Urothelium cell line (cell line): ENCODE results near the gene EPGN.

Experiments used
- DNase-seq: peaks from one replicate; pipeline ENCODE4 v3.0.0; 2011; ENCODE audit warnings: low spot score, mixed read lengths
- FAIRE-seq: peaks from 2 replicates; lab custom pipeline; 2011; peaks lifted over from hg19 to GRCh38; lab: Jason Lieb, UNC

EPGN gene

DNA sequence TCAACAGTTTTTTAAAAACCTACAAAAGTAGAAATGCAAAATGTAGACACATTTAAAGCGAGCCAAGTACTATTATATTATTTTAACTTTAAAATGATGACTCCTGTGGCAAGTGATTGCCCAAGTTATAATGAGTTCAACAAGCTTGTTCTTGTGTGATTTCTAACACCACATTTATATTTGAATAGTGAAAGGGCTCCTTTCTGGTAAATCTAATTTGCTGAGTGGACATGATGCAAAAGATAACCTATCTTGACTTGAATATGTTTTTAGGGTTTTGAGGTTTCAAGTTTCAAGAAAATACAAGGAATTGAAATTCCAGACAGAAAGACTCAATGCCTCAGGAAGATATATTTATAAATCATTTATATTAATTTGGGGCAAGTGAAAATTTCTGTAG is 1.1 kb upstream of the EPGN start:
- no peak for FAIRE-seq
- no peak for DNase-seq

DNA sequence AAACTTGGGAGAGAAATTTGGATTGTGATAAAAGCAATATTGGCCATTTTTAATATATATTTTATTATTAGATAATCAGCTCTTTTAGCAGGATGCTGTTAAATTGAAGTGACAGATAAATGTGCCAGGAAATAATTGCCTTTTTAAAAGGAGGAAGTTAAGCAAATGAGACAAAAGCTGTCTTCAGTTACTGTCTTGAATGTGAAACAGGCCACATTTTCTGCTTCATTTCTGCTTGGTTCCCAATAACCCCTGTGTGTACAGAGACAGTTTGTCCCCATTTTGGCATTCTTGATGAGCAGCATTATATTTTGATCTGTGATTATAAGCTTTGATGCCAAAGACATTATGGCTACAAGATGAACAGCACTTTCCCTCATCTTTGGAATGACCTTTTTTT is 953 bp downstream of the EPGN start:
- DNase-seq = no peak
- no peak for FAIRE-seq

DNA sequence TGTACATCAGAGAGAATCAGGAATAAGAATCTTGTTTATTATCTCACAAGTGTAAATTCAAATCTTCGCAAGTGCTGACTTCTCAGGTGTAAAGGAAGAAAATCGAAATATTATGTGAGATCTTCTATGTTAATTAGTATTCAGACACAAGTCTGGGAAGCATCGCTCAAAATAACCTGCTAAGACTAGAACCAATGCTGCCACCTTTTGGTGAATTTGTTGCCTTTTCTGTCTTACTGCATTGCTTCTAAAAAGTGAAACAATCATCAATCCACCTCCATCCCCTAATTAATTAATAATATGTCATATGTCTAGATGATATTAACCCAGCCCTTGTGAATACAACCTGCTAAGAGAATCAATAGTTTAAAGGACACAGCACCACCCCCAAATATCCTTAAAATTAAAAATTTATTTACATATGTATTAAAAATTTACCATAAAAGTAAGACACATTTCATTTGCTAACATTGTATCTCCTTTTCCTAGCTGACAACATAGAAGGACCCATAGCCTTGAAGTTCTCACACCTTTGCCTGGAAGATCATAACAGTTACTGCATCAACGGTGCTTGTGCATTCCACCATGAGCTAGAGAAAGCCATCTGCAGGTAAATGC is 3.5 kb downstream of the EPGN start:
- peak; percentile 78 for FAIRE-seq

DNA sequence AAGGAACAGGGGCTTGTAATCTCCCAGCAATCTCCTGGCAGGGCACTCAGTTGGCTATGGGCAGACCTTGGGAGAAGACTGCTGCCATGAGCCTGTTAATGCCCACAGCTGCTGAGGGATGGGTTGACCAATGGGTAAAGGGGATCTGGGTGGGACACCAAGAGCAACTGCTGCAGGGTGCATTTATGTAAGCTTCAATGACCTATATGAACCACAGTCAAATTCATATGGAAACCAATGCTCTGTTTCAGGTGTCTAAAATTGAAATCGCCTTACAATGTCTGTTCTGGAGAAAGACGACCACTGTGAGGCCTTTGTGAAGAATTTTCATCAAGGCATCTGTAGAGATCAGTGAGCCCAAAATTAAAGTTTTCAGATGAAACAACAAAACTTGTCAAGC is 6.1 kb downstream of the EPGN start:
- FAIRE-seq = no peak
- no peak for DNase-seq

More for the DNA sequence above, 3.5 kb downstream of the EPGN start:
- peak; percentile 28 for DNase-seq

DNA sequence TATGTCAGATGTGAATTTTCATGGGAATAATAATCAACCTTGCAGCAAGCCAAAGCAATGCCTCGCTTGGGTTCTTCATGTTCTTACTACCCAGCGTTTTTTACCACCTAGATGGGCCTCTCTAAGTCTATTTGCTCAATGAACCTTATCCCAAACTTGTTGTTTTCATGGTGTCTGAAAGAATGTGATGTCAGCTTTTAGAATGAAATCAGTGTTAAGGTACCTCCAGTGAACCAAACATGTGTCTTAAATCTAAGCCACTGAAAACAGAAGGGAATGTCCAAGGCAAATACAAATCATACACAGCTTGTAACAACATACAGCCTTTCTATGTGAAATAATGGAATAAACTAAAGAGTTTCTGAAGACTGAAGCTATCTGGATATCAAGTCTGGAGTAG is 6.7 kb downstream of the EPGN start:
- FAIRE-seq = peak; percentile 5
- no peak for DNase-seq

DNA sequence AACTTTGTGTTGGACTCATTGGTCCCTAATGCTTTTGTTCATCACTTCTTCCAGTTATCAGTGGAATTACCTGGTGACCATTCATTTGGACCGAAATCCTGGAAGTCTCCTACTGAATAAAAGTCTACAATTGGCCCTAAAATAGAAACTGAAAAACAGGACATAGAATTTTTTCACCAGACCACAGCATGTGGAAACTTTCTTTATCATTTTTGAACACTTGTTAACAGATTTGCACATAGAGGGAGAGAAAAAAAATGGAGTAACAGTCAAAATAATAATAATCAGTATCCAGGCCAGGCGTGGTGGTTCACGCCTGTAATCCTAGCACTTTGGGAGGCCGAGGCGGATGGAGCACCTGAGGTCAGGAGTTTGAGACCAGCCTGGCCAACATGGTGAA is 7.1 kb downstream of the EPGN start:
- FAIRE-seq (no peak), DNase-seq (no peak)

DNA sequence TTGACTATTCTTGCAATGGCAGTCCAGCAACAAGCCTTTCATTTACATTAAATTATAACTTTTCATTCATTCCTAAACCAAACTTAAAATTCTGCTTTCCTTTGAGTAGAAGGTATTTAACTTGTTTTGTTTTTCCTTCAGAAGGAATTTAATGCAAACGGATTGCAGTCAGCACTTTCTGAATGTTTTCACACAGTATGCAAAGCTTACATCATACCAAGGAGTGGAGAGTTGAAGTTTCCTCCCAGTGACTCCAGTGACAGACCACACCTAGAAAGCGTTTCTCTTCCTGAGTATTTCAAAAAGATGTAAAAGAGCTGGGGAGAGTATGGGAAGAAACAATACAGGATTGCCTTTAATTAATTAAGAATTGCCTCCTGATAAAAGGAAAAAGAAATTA is 8.1 kb downstream of the EPGN start:
- no peak for FAIRE-seq

DNA sequence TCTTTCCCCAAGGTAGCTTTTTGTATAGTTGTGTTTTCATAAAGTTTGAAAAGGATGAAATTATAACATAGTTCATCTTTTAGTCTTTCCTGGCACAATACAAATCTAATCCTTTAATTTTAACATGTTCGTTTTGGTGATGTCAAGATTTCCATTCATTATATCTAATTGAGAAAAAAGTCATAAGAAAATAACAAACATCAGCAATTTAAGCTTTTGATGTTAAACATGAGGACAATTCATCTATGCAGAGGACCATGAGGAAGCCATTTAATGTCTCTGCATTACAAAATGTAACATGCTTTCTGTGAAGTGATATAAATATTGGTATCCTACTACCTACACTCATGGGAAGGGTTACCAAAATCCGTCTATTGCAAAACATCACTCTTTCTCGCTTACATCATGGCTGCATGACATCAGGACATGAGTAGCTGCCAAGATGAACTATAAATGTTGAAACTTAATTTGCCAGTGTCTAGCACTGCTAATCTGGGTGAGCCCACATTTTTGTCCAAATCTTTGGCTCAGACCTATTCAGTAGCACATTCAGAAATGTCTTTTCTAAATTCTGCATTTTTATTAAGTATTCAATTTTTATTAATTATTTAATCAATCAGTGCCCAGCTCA is 9.5 kb downstream of the EPGN start:
- FAIRE-seq = no peak
- DNase-seq = no peak

More for the DNA sequence above, 8.1 kb downstream of the EPGN start:
- no peak for DNase-seq

DNA sequence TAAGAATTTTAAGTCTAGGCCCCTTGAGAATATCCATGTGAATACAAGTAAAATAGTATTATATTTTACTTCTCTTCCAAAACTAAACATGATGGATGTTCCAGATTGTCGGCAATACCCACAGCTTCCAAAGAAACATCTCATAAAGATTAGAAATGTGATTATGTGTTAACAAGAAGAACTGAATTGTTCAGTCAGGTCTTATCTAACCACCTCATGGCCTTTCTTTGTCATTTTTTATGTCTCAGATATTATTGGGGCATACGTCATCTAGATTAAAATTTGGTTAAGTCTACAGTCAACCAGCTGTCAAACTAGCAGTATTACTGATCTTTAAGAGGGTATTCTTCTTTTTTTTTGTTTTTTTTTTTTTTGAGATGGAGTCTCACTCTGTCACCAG is 10.0 kb downstream of the EPGN start:
- FAIRE-seq (no peak), DNase-seq (no peak)

DNA sequence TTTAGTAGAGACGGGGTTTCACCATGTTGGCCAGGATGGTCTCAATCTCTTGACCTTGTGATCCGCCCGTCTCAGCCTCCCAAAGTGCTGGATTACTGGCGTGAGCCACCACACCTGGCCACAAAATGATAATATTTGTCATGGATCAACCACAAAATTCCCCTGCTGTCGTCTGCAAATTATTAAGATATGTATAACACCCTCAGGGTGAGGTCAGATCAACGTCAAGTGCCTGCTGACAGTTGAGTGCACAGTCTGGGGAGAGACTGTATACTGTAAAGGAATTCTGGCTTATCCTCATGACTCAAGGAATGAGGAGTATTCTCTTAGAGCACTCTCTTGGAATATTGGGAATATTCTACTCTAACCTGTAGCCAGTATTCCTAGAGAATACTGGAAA is 11.2 kb downstream of the EPGN start:
- no peak for DNase-seq
- peak; percentile 40 for FAIRE-seq

DNA sequence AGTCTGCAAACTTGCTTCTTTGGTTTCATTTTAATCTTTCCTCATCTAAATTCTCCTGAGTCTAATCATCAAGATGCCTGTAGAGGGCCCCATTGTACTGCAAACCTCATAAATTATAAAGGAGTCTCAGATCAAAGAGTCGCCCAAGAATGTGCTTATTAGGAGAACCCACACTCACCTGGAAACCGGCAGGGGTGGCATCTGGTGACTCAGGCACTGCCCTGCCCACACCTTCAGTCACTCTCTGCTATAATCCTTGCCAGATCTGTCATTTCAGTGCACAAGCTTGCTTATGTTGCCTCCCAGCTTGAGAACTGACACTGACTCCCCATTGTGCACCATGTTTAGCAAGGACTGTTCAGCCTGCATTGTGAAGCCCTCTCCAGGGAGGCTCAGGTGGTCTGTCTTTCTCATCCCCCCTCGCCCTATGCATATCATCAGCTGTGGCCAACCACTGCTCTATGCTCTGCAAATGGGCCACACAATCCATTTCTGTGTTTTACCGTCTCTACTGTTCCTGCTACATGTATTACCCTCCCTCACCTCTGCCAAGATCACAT is 12.4 kb downstream of the EPGN start:
- FAIRE-seq (peak; percentile 72), DNase-seq (peak; percentile 77)

DNA sequence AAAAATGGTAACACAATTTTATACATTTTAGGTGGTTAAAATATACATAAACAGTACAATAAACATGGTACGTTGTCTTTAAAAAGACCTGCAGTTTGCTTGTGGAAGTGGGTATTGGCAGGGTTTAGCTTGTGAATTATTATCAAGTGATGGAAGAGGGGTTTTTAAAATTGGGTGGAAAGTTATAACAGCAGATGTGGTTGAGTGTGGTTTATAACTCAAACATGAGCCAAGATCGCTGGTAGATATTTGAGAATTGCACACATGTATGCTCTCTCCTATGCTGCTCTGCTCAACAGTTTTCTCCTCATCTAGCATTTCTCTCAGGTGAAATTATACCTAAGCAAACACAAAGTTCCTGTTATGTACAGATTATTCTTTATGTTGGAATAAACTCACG is 14.0 kb downstream of the EPGN start:
- FAIRE-seq = no peak

DNA sequence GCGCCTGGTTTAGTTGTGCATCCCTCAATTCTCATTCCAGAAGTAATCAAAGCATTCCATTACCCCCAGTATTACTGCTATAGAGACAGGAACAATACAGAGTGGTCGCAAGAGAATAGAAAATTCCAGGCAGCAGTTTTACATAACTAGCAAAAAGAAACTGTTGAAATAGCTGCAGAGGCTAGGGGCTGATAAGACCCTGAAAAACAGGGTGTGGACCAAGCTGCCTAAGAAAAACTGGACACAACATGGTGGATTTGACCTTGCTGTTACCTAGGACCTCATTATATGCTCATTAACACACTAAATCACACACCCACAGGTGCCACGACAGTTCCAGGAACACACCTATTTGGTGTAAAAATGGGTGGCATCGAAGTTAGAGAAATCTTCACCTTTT is 15.4 kb downstream of the EPGN start:
- DNase-seq = no peak
- no peak for FAIRE-seq

More for the DNA sequence above, 14.0 kb downstream of the EPGN start:
- no peak for DNase-seq

DNA sequence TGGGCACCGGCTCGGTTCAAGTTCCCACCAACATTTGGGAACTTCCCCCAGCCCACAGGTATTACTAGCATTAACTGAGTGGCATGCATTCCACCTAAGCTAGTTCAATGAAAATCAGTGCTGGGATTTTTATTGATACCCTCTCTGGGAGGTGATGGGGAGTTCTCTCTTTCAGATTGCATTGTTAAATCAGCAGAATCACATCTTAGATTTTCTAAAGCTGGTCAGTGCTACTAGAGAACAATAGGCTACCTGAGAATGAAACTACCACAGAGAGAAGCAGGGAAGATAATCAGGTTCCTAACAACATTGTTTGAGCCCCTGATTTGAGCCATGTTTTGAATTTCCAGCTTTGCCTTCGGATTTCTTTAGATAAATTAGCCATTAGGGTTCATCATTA is 16.0 kb downstream of the EPGN start:
- no peak for DNase-seq
- no peak for FAIRE-seq

DNA sequence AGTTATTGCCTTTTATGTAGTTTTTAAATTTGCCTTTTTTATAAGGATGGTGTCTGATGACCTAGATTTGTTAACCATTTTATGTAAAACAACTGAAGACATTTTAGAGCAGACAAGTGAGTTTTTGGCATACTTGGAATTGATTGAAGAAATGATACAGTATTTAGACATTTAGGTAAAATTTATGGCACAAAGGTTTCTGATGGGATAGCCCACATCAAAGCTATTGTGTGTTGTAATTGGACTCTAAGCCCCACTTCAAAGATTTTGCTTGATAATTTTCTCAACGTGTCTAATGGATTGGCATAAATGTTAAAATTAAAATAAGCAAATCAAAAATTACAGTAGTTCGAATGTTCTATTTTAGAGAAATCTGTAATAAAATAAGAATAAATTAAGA is 17.6 kb downstream of the EPGN start:
- DNase-seq (no peak), FAIRE-seq (no peak)

DNA sequence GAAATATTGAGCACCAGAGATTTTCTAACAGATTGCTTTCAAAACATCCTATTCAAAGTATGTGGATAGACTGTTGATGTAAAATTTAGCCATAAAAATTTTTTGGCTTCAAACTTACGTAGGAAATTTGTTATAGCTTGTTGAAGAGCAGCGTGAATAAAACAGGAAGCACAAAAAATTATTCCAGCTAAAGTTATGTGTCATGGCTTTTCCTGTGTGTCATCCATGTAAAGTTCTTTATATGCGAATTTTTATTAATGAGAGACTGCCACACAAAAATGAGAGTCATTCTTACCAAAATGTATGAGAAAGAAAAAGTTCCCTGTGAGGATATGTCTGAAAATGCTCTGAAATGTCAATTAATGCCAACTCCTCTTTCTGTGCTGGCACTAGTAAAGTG is 19.5 kb downstream of the EPGN start:
- FAIRE-seq (no peak), DNase-seq (no peak)

DNA sequence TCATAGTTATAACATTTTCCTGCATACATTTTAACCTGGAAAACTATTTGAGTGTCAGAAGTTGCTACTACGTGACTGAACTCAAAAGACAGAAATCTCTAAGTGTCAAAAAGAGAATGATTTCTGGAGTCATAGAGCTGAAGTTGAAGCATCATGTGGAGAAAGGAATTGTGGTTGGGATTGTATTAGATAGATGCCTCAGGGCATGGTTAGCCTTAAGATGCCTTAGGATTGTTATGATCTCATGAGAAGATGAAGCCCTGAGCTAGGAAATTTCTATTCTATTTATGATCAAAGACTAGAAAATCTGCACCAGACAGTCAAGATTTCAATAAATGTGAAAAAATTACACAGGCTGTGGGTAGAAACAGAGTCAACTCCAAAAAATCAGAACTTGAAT is 20.2 kb downstream of the EPGN start:
- FAIRE-seq (no peak), DNase-seq (no peak)

DNA sequence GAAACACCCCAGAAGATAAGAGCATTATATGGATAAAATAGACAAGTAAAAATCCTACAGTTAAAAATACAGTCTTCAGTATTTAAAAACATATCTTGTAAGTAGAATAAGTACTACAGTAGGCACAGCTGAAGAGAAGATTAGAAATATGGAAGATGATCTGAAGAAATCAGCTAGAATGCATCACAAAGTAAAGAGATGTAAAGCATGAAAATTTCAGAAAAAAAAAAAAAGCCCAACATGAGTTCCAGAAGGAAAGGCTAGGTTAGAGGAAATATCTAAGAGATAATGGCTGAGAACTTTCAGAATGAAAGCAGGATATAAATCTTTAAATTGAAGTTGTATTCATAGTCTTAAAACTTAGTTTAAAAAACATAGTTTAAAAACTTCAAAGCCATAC is 21.0 kb downstream of the EPGN start:
- FAIRE-seq (no peak), DNase-seq (no peak)

DNA sequence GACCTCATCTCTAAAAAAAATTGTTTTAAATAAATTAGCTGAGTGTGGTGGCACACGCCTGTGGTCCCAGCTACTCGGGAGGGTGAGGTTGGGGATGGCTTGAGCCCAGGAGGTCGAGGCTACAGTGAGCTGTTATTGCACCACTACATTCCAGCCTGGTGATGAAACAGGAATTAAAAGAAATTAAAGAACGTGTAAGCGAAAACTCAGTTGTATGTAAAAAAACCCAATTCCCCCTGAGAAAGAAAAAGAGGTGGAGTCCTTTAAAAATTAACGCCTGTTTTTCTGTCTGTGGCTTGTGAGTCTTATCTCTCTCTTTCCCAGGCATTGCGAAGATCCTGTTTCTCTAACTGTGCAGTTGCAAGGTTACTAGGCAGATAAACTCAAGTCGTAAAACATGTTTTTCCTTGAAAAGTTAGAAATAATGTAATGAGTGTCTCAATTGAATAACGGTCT is 22.1 kb downstream of the EPGN start:
- DNase-seq = no peak

DNA sequence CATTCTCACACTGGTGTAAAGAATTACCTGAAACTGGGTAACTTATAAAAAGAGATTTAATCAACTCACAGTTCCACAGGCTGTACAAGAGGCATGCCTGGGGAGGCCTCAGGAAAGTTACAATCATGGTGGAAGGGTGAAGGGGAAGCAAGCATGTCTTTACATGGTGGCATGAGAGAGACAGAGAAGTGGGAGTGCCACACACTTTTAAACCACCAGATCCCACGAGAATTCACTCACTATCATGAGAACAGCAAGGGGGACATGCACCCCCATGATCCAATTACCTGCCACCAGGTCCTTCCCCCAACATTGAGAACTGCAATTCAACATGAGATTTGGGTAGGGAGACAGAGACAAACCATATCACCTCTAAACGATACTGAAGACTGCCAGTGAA is 23.0 kb downstream of the EPGN start:
- no peak for DNase-seq
- no peak for FAIRE-seq

More for the DNA sequence above, 22.1 kb downstream of the EPGN start:
- FAIRE-seq = no peak

DNA sequence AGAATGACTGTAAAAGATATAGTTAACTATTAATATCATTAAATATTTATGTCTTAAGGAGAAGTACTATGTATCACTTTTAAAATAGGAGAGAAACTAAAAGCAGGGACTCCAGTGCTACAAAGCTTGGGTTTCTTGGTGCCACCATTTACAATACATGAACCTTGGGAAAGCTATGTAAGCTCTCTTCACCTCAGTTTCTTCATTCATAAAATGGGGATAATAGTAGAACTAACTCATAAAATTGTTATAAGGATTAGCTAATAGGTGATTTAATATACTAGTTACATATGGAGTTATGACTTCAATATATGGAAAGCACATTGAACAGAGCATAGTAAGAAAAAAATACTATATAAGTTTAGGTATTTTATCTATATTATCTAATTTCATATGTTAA is 23.7 kb downstream of the EPGN start:
- no peak for FAIRE-seq
- no peak for DNase-seq

DNA sequence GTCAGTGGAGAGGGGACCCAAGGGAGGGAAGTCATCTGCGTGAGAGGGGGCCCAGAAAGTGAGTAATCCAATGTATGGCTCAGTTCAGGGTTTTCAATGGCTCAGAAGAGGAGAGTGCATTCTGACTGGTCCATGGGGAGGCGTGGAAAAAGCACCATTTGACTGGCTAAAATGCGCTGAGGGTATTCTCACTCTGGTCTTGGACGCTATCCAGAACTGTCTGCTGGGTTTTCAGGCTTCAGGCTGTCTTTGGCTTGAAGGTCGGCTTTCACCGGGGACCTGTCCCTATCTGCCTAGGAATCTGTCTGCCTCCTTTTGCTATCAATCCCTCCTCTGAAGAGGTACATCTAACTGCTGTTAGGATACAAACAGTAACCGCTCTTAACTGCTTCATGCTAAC is 26.4 kb downstream of the EPGN start:
- FAIRE-seq = no peak

More for the DNA sequence above, 26.4 kb downstream of the EPGN start:
- no peak for DNase-seq
